Measurements from ENCODE around the gene KIAA1671. TPM values are rescaled to one million over a fixed set of nuclear protein-coding genes. Genes with fewer than 3 reads are reported as not detected.

KIAA1671 gene
- polyA plus RNA-seq, 3 donors: 4.4 to 5.5 (median 4.8) TPM

- 81 to 86% (median 83%) methylated on average over 14 of the region's 14 CpGs for WGBS, 3 donors
- no peak overlapping the region for H3K27ac ChIP-seq (ENCODE audit: low read depth, low read length)
These were observed 208.8 kb downstream of the KIAA1671 start for GRCh38 chr22:25161017-25161915.

- no peak overlapping the region for H3K27ac ChIP-seq (ENCODE audit: low read depth, low read length)
These were observed 209.5 kb downstream of the KIAA1671 start for GRCh38 chr22:25161916-25162530.

GRCh38 chr22:25162561-25162960 lies 210.0 kb downstream of the KIAA1671 start:
- 77 to 94% (median 89%) methylated on average over 1 of the region's 1 CpG for WGBS, 3 donors
- H3K27ac ChIP-seq (ENCODE audit: low read depth, low read length): no peak overlapping the region

More at GRCh38 chr22:25161916-25162530, 209.5 kb downstream of the KIAA1671 start:
- 86 to 87% (median 87%) methylated on average over 6 of the region's 6 CpGs for WGBS, 3 donors

GRCh38 chr22:25165785-25166184 lies 213.3 kb downstream of the KIAA1671 start:
- WGBS, 3 donors: 95 to 97% (median 96%) methylated on average over 10 of the region's 10 CpGs
- H3K27ac ChIP-seq (ENCODE audit: low read depth, low read length): no peak overlapping the region

GRCh38 chr22:25166266-25167040 lies 213.9 kb downstream of the KIAA1671 start:
- whole genome bisulfite sequencing, 3 donors: 82 to 86% (median 86%) methylated on average over 9 of the region's 9 CpGs
- no peak overlapping the region for H3K27ac ChIP-seq (ENCODE audit: low read depth, low read length)

GRCh38 chr22:25167082-25167481 lies 214.6 kb downstream of the KIAA1671 start:
- 76 to 85% (median 84%) methylated on average over 7 of the region's 7 CpGs for WGBS, 3 donors
- no peak overlapping the region for H3K27ac ChIP-seq (ENCODE audit: low read depth, low read length)

- no peak overlapping the region for H3K27ac ChIP-seq (ENCODE audit: low read depth, low read length)
- 86 to 92% (median 88%) methylated on average over 14 of the region's 14 CpGs for WGBS, 3 donors
These were observed 215.5 kb downstream of the KIAA1671 start for GRCh38 chr22:25167834-25168601.

GRCh38 chr22:25169278-25170031 lies 216.9 kb downstream of the KIAA1671 start:
- WGBS, 3 donors: 86 to 94% (median 91%) methylated on average over 17 of the region's 17 CpGs

GRCh38 chr22:25170426-25170980 lies 218.0 kb downstream of the KIAA1671 start:
- WGBS, 3 donors: 90 to 91% (median 91%) methylated on average over 16 of the region's 16 CpGs
- no peak overlapping the region for H3K27ac ChIP-seq (ENCODE audit: low read depth, low read length)

More at GRCh38 chr22:25169278-25170031, 216.9 kb downstream of the KIAA1671 start:
- no peak overlapping the region for H3K27ac ChIP-seq (ENCODE audit: low read depth, low read length)

GRCh38 chr22:25172153-25172552 lies 219.6 kb downstream of the KIAA1671 start:
- 53 to 62% (median 54%) methylated on average over 5 of the region's 5 CpGs for WGBS, 3 donors
- H3K27ac ChIP-seq (ENCODE audit: low read depth, low read length): no peak overlapping the region

- H3K27ac ChIP-seq (ENCODE audit: low read depth, low read length): no peak overlapping the region
- 90 to 93% (median 91%) methylated on average over 13 of the region's 13 CpGs for WGBS, 3 donors
These were observed 221.8 kb downstream of the KIAA1671 start for GRCh38 chr22:25174156-25174887.

GRCh38 chr22:25174888-25175411 lies 222.4 kb downstream of the KIAA1671 start:
- 81 to 86% (median 81%) methylated on average over 6 of the region's 6 CpGs for WGBS, 3 donors
- H3K27ac ChIP-seq (ENCODE audit: low read depth, low read length): no peak overlapping the region

GRCh38 chr22:25176175-25176574 lies 223.7 kb downstream of the KIAA1671 start:
- WGBS, 3 donors: 93 to 94% (median 93%) methylated on average over 6 of the region's 6 CpGs
- H3K27ac ChIP-seq (ENCODE audit: low read depth, low read length): no peak overlapping the region

GRCh38 chr22:25176799-25177198 lies 224.3 kb downstream of the KIAA1671 start:
- 88 to 91% (median 90%) methylated on average over 3 of the region's 3 CpGs for WGBS, 3 donors

GRCh38 chr22:25177226-25177625 lies 224.7 kb downstream of the KIAA1671 start:
- WGBS, 3 donors: 91 to 92% (median 91%) methylated on average over 13 of the region's 13 CpGs
- H3K27ac ChIP-seq (ENCODE audit: low read depth, low read length): no peak overlapping the region

More at GRCh38 chr22:25176799-25177198, 224.3 kb downstream of the KIAA1671 start:
- no peak overlapping the region for H3K27ac ChIP-seq (ENCODE audit: low read depth, low read length)

- no peak overlapping the region for H3K27ac ChIP-seq (ENCODE audit: low read depth, low read length)
- 88 to 89% (median 88%) methylated on average over 9 of the region's 9 CpGs for WGBS, 3 donors
These were observed 225.4 kb downstream of the KIAA1671 start for GRCh38 chr22:25177895-25178294.
